Activated CD4-positive, alpha-beta T cell treated with anti-CD3 and anti-CD28 coated beads for 36 hours (primary cell): Measurements from ENCODE around the gene CPHXL. TPM values are rescaled to one million over a fixed set of nuclear protein-coding genes. Genes with fewer than 3 reads are reported as not detected.
A peak's percentile ranks its signal among the peaks of the same experiment; 100 is the strongest.

Source experiments
- ATAC-seq: fragments of 200-7000 bp; cut with Tn5 transposase; one replicate; pipeline ENCODE4 v1.10.0; 2021; ENCODE audit warnings: mild to moderate bottlenecking, moderate library complexity
- CTCF ChIA-PET: fragments of 350-600 bp; sonication (Branson Sonifier 250); formaldehyde crosslinking; loops from one replicate; lab custom pipeline; 2021; ENCODE audit warnings: antibody characterized with exemption; lab: Charles Lee
- POLR2A ChIA-PET: fragments of 350-600 bp; sonication (Branson Sonifier 250); formaldehyde crosslinking; loops from one replicate; lab custom pipeline; 2021; ENCODE audit warnings: antibody characterized with exemption, inconsistent platforms; lab: Charles Lee
- DNase-seq: peaks from one replicate; pipeline ENCODE4 v3.0.0-alpha.2; 2020
- H3K27ac Mint-ChIP-seq: one replicate; pipeline ENCODE4 v1.8.0; 2021; ENCODE audit warnings: mixed read lengths
- H3K27me3 Mint-ChIP-seq: one replicate; pipeline ENCODE4 v1.8.0; 2021; ENCODE audit warnings: mixed read lengths
- H3K36me3 Mint-ChIP-seq: one replicate; pipeline ENCODE4 v1.8.0; 2021; ENCODE audit warnings: low read depth, mixed read lengths
- H3K4me1 Mint-ChIP-seq: one replicate; pipeline ENCODE4 v1.8.0; 2021; ENCODE audit warnings: mixed read lengths
- H3K4me3 Mint-ChIP-seq: one replicate; pipeline ENCODE4 v1.8.0; 2021; ENCODE audit warnings: mild to moderate bottlenecking, moderate library complexity, mixed read lengths
- H3K9me3 Mint-ChIP-seq: one replicate; pipeline ENCODE4 v1.8.0; 2021; ENCODE audit warnings: low read depth, mixed read lengths
- intact Hi-C, 2 experiments: fragments of 100-400 bp; cut with DNase I in 1 of 2; cut with micrococcal nuclease in 1 of 2; formaldehyde crosslinking; loops; one replicate each; pipeline versions ENCODE4 v1.14.2 to v1.15.1; 2022 to 2024; cut with DNase I, micrococcal nuclease
- total RNA-seq, 2 experiments: library from RNA; stranded (reverse); gene quantifications; one replicate each; pipeline ENCODE4 v1.2.3, GENCODE V29; 2021

Gene CPHXL
- not detected for total RNA-seq

DNA sequence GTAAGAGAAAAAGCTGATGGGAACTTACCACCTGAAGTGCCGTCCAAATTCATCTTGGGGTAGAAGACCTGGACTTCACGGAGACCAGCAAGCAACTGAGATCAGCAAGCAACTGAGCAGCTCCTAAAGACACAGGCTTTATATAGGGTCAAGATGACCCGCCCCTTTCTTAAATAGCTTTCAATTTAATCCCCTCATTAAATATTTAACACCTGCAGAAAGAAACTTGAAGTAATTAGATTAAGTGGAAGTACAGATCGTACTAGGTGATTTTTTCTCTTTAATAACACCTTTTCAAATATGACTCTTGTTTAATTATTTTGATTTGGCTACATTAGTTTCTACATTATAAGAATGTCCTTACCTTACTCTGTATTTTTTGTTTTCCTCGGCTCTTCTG, at the start of gene CPHXL:
TSS of gene CPHXL (minus strand) at position 101 of the 400 bp plus-strand sequence. CDS start at position 53, 48 bp downstream.
- ChIA-PET POLR2A (no interaction called here), CTCF (no interaction called here)
- Mint-ChIP-seq H3K36me3 (no peaks in the 10 kb centered on the region), H3K27me3 (no peaks in the 10 kb centered on the region), H3K4me3 (no peak within 1 kb of the TSS), H3K4me1 (no peaks in the 10 kb centered on the region), H3K9me3 (peaks cover 4% of the 10 kb centered on the region), H3K27ac (no peak within 1 kb of the TSS)
- ATAC-seq (no peak), DNase-seq (no peak)
- intact Hi-C loops: no loop called here

DNA sequence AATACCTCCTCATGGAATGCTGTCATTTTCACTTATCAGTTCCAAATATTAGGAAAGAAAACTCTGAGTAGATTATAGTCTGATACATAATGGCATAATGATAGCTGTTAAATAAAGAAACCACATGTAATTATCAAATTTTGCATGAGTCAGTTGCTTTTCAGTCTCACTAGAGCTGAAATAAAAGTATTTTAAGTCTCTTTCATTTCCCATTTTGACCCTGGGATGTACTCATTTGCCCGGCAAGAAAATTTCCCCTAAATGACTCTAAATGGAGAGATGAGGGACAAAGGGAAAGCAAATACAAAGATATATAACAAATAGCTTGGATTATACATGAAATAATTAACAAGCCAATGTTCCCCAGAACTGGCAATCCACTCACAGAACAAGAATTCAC, 47.9 kb upstream of the CPHXL start:
- Mint-ChIP-seq H3K27ac (no peak overlapping the region), H3K4me3 (no peak overlapping the region), H3K9me3 (no peaks in the 10 kb centered on the region), H3K36me3 (no peaks in the 10 kb centered on the region), H3K27me3 (peaks cover 27% of the 10 kb centered on the region), H3K4me1 (no peaks in the 10 kb centered on the region)
- ChIA-PET CTCF (interaction anchor here (0.9 to 1.4 kb wide), 4 partner anchors 9 to 879 kb away, joined by 3 to 6 read pairs (median 4); no protein-coding TSS in a partner anchor), POLR2A (no interaction called here)
- intact Hi-C loops: no loop called here
- no peak for ATAC-seq
- DNase-seq: no peak

DNA sequence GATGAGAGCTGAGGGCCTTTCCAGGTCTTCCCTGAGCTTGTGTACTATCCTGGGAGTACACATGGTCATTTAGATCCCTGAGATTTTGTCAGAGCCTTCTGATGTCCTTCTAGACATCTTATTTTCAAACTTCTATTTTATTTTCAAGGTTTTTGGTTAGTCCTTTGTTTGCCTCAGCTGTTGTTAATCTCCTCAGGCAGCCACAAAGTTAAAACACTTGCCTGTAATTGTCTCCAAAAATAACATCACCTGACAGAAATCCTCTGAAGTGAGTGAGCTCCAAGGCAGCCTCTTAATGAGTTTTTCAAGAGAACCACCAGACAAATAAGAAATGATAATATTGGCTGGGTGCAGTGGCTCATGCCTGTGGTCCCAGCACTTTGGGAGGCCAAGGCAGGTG, 43.8 kb upstream of the CPHXL start:
- Mint-ChIP-seq H3K36me3 (no peaks in the 10 kb centered on the region), H3K27me3 (peaks cover 12% of the 10 kb centered on the region), H3K9me3 (no peaks in the 10 kb centered on the region), H3K27ac (no peak overlapping the region), H3K4me3 (no peak overlapping the region), H3K4me1 (no peaks in the 10 kb centered on the region)
- intact Hi-C loops: no loop called here
- no peak for ATAC-seq
- DNase-seq: no peak
- POLR2A ChIA-PET: no interaction called here
- CTCF ChIA-PET: interaction anchor here (1.0 kb wide), 1 partner anchor 1402 kb away, joined by 4 read pairs; no protein-coding TSS in a partner anchor

DNA sequence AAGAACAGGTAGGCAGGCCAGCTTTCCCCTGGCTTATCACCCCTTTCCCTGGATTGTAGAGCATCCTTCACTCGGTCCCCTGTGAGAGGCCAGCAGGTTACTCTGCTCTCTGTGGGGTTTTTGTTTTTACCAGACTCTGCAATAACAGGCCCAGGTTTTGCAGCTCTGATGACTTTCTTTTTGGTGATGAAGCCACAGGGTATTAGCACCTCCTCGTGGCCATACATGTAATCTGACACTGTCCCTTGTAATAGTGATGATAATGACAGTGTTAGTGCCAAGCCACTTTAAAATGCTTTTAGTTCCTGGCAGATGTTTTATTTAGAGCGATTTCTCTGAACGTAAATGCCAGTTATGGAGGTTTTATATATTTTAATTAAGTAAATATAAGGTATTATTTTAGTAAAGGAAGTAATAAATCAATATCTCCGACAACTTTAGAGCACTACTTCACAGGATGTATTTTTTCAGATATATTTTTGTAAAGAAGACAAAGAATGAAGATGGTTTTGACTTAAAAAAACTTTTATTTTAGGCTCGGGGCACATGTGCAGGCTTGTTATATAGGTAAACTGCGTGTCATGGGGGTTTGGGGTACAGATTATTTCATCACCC, 38.0 kb upstream of the CPHXL start:
- no peak overlapping the region for H3K27ac Mint-ChIP-seq
- ChIA-PET CTCF (interaction anchor here (0.5 to 3.4 kb wide), 24 partner anchors 9 to 1408 kb away, joined by 3 to 21 read pairs (median 4); partner anchors contain the start of genes KARS1, TERF2IP and TMEM170A), POLR2A (interaction anchor here (0.7 kb wide), 1 partner anchor 384 kb away, joined by 3 read pairs; no protein-coding TSS in a partner anchor)
- no peaks in the 10 kb centered on the region for H3K9me3 Mint-ChIP-seq
- intact Hi-C loops: loop anchor here (1.0 to 10.0 kb wide), 12 partner anchors 116 to 565 kb away; partner anchors contain the start of genes ADAT1 (in 2 of the 2), CTRB1 (in 1 of the 2), GABARAPL2 (in 1 of the 2) and KARS1 (in 1 of the 2)
- H3K36me3 Mint-ChIP-seq: no peaks in the 10 kb centered on the region
- H3K27me3 Mint-ChIP-seq: peaks cover 2% of the 10 kb centered on the region
- no peak overlapping the region for H3K4me3 Mint-ChIP-seq
- ATAC-seq: peak; percentile 93
- DNase-seq: peak; percentile 70
- H3K4me1 Mint-ChIP-seq: peaks cover 11% of the 10 kb centered on the region

DNA sequence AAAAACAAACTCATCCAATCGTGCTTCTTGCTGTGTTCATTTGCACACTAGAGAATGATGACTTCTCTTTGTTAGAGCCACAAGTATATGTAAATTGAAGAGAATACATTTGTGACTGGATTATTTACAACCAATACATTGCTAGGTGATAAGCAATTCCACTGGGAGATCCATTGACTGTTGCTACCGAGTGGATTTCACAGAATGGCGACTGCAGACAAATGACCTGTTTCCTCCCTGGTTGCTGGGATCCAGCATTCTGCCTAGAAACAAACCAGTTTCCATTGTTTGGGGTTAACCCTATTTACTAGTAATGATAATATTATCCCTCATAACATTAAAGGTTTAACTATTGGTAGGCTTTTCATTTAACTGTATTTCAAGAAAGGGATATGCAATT, 36.9 kb upstream of the CPHXL start:
- Mint-ChIP-seq H3K4me1 (peaks cover 11% of the 10 kb centered on the region), H3K36me3 (no peaks in the 10 kb centered on the region), H3K9me3 (no peaks in the 10 kb centered on the region), H3K4me3 (no peak overlapping the region), H3K27ac (no peak overlapping the region), H3K27me3 (peaks cover 2% of the 10 kb centered on the region)
- CTCF ChIA-PET: interaction anchor here (0.7 to 3.4 kb wide), 14 partner anchors 9 to 1409 kb away, joined by 3 to 21 read pairs (median 3); partner anchors contain the start of gene TMEM170A
- POLR2A ChIA-PET: no interaction called here
- DNase-seq: no peak
- no peak for ATAC-seq
- intact Hi-C loops: loop anchor here (5.0 to 10.0 kb wide), 4 partner anchors 196 to 546 kb away; partner anchors contain the start of genes CTRB1 (in 1 of the 2) and GABARAPL2 (in 1 of the 2)

GRCh38 chr16:75762746-75763145, 36.5 kb upstream of the CPHXL start:
- ChIA-PET POLR2A (no interaction called here), CTCF (interaction anchor here (0.6 to 1.0 kb wide), 2 partner anchors 12 to 457 kb away, joined by 3 read pairs; no protein-coding TSS in a partner anchor)
- Mint-ChIP-seq H3K9me3 (no peaks in the 10 kb centered on the region), H3K4me3 (no peak overlapping the region), H3K36me3 (no peaks in the 10 kb centered on the region), H3K27me3 (peaks cover 2% of the 10 kb centered on the region), H3K4me1 (peaks cover 11% of the 10 kb centered on the region), H3K27ac (no peak overlapping the region)
- ATAC-seq (no peak), DNase-seq (no peak)
- intact Hi-C loops: loop anchor here (5.0 to 10.0 kb wide), 4 partner anchors 195 to 545 kb away; partner anchors contain the start of genes CTRB1 (in 1 of the 2) and GABARAPL2 (in 1 of the 2)

- DNase-seq (peak; percentile 10), ATAC-seq (no peak)
- intact Hi-C loops: loop anchor here (1.0 to 10.0 kb wide), 5 partner anchors 194 to 544 kb away; partner anchors contain the start of genes CTRB1 (in 1 of the 2) and GABARAPL2 (in 1 of the 2)
- Mint-ChIP-seq H3K4me1 (peaks cover 11% of the 10 kb centered on the region), H3K27me3 (peaks cover 2% of the 10 kb centered on the region), H3K27ac (no peak overlapping the region), H3K4me3 (no peak overlapping the region), H3K36me3 (no peaks in the 10 kb centered on the region), H3K9me3 (no peaks in the 10 kb centered on the region)
- ChIA-PET POLR2A (no interaction called here), CTCF (no interaction called here)
These were observed 34.8 kb upstream of the CPHXL start for GRCh38 chr16:75761108-75761507.

- ChIA-PET CTCF (no interaction called here), POLR2A (no interaction called here)
- H3K27ac Mint-ChIP-seq: no peak overlapping the region
- H3K27me3 Mint-ChIP-seq: peaks cover 2% of the 10 kb centered on the region
- no peak for ATAC-seq
- no peaks in the 10 kb centered on the region for H3K9me3 Mint-ChIP-seq
- H3K4me1 Mint-ChIP-seq: peaks cover 11% of the 10 kb centered on the region
- no peak overlapping the region for H3K4me3 Mint-ChIP-seq
- DNase-seq: no peak
- intact Hi-C loops: loop anchor here (5.0 to 10.0 kb wide), 4 partner anchors 193 to 543 kb away; partner anchors contain the start of genes CTRB1 (in 1 of the 2) and GABARAPL2 (in 1 of the 2)
- H3K36me3 Mint-ChIP-seq: no peaks in the 10 kb centered on the region
These were observed 33.8 kb upstream of the CPHXL start for GRCh38 chr16:75760018-75760519.

DNA sequence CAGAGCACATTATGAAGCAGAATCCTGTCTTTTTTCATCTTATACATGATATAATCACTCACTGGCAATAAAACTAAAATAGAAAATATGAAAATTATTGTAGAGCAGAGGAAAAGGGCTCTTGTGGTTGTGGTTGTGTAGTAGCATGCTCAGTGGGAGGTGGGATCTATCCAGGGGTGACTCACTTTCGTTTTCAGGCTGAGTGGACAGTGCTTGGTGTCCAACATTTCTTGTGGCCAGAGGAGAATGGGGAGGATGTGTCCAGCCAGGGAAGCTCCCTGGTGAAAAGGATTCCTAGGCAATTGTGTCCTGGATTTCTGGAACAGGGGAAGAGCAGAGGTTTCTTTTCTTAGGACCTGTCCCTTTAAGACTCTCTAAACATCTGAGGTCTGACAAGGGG, 31.9 kb upstream of the CPHXL start:
- Mint-ChIP-seq H3K9me3 (no peaks in the 10 kb centered on the region), H3K36me3 (no peaks in the 10 kb centered on the region), H3K27me3 (peaks cover 2% of the 10 kb centered on the region), H3K27ac (no peak overlapping the region), H3K4me1 (peaks cover 11% of the 10 kb centered on the region), H3K4me3 (no peak overlapping the region)
- intact Hi-C loops: no loop called here
- CTCF ChIA-PET: no interaction called here
- no peak for ATAC-seq
- peak; percentile 14 for DNase-seq
- POLR2A ChIA-PET: no interaction called here

- intact Hi-C loops: no loop called here
- H3K27ac Mint-ChIP-seq: no peak overlapping the region
These were observed 27.9 kb upstream of the CPHXL start for GRCh38 chr16:75754141-75754540.

GRCh38 chr16:75750528-75750927, 24.2 kb upstream of the CPHXL start:
- DNase-seq: no peak
- Mint-ChIP-seq H3K4me3 (no peak overlapping the region), H3K27me3 (peaks cover 11% of the 10 kb centered on the region), H3K27ac (no peak overlapping the region), H3K9me3 (no peaks in the 10 kb centered on the region), H3K4me1 (no peaks in the 10 kb centered on the region), H3K36me3 (no peaks in the 10 kb centered on the region)
- no peak for ATAC-seq
- ChIA-PET POLR2A (no interaction called here), CTCF (interaction anchor here (0.8 kb wide), 1 partner anchor 13 kb away, joined by 3 read pairs; no protein-coding TSS in a partner anchor)
- intact Hi-C loops: no loop called here

More at GRCh38 chr16:75754141-75754540, 27.9 kb upstream of the CPHXL start:
- Mint-ChIP-seq H3K9me3 (no peaks in the 10 kb centered on the region), H3K4me1 (no peaks in the 10 kb centered on the region), H3K27me3 (no peaks in the 10 kb centered on the region), H3K36me3 (no peaks in the 10 kb centered on the region), H3K4me3 (no peak overlapping the region)
- ATAC-seq: no peak
- ChIA-PET POLR2A (no interaction called here), CTCF (interaction anchor here (1.1 kb wide), 1 partner anchor 10 kb away, joined by 3 read pairs; no protein-coding TSS in a partner anchor)
- DNase-seq: no peak
